Ovary (tissue), 9 donors: ENCODE measurements around the gene NELL1. TPM values are rescaled to one million over a fixed set of nuclear protein-coding genes. Genes with fewer than 3 reads are reported as not detected.
"Not testable (repeated sequence)": the region's sequence is repeated elsewhere in the genome, so short reads cannot be mapped to it uniquely, and the experiment has no call there.

Experiments
- DNase-seq, 5 donors: peaks; one replicate each; pipeline ENCODE4 v3.0.0-alpha.2; 2019 to 2020
- H3K27ac ChIP-seq, 2 donors: fragments of 200-600 bp; one replicate each; pipeline versions ENCODE4 v1.5.1 to v1.8.0; 2019 to 2022
- H3K27me3 ChIP-seq: fragments of 200-600 bp; one replicate; pipeline ENCODE4 v1.8.0; 2022
- H3K36me3 ChIP-seq: fragments of 200-600 bp; sonication (generic); one replicate; pipeline ENCODE4 v1.5.1; 2019
- H3K4me1 ChIP-seq: one replicate; pipeline ENCODE4 v1.8.1; 2013; ENCODE audit warnings: mild to moderate bottlenecking, moderate library complexity; ENCODE audit not compliant: insufficient read depth
- H3K4me3 ChIP-seq: fragments of 200-600 bp; sonication (generic); one replicate; pipeline ENCODE4 v1.5.1; 2017
- H3K9me3 ChIP-seq, 2 donors: fragments of 200-600 bp in 1 of 2; sonication (generic) in 1 of 2; one replicate each; pipeline versions ENCODE4 v1.5.1 to v1.8.1; 2013 to 2019; ENCODE audit warnings: mild to moderate bottlenecking in 1 of 2, moderate library complexity in 1 of 2
- CTCF ChIP-seq, 3 donors: fragments of 450-650 bp in 2 of 3; fragments of 200-600 bp in 1 of 3; IDR thresholded peaks; one replicate each; pipeline versions ENCODE4 v1.5.1 to v1.8.0; 2016 to 2022; ENCODE audit warnings: antibody characterized with exemption in 3 of 3, mild to moderate bottlenecking in 1 of 3
- EP300 ChIP-seq: sonication (generic); formaldehyde crosslinking; IDR thresholded peaks from one replicate; pipeline ENCODE4 v1.6.1; 2017; ENCODE audit warnings: antibody characterized with exemption
- POLR2A ChIP-seq: fragments of 450-650 bp; IDR thresholded peaks from one replicate; pipeline ENCODE4 v1.6.1; 2017; ENCODE audit warnings: antibody characterized with exemption, mild to moderate bottlenecking, moderate library complexity
- WGBS, 3 donors: extraction: QIAGEN DNeasy Blood & Tissue Kit in 1 of 3; methylation state at CpG; one replicate each; pipeline versions ENCODE4 v1.1.5 to v1.1.7; 2013 to 2017; 5-methylcytosine and 5-hydroxymethylcytosine counted together
- intact Hi-C, 4 donors: fragments of 100-400 bp; cut with DNase I; formaldehyde crosslinking; loops; one replicate each; pipeline versions ENCODE4 v1.11.0 to v1.15.1; 2022 to 2023
- polyA plus RNA-seq, 2 donors: library from polyadenylated mRNA; stranded (reverse); fragments of 200-250 nt in 1 of 2; fragments of 350-450 nt in 1 of 2; fragmentation: Illumina TruSeq in 1 of 2; extraction: RNeasy Lipid Tissue Mini Kit (QIAGEN cat#74804) in 1 of 2; gene quantifications; one replicate each; pipeline ENCODE4 v1.2.3, GENCODE V29; 2013 to 2014
- total RNA-seq, 7 donors: library from RNA; depleted of rRNA in 2 of 7; stranded (reverse); fragments of >200 nt in 2 of 7; fragmentation: NEBNext Ultra II Directional in 3 of 7; extraction: Animal tissue kit (Norgen Biotek cat#: 25700) in 3 of 7; gene quantifications; one replicate each; pipeline versions ENCODE4 v1.1.0 to v1.2.4, GENCODE V29; 2016 to 2023
- donor health status: DM: no; HTN: no; CAD: no; lungs with moderate emphysema.
- donor health status: DM: no; HTN: no; CAD: no.
- donor health status: Bipolar disorder and iron deficiency.
- donor health status: DM: yes; HTN: yes; CAD: no.
- donor health status: DM: no; HTN: no; CAD: no.
- donor health status: DM: yes; HTN: yes; CAD: no.

NELL1 gene
- total and polyA plus RNA-seq, 9 donors, result 0.21 to 0.43 (median 0.36) TPM; not detected in 5

GRCh38 chr11:20854215-20854955, 185.0 kb downstream of the NELL1 start:
- no peak for DNase-seq
- H3K36me3 ChIP-seq, result no peaks in the 10 kb centered on the region
- no peak overlapping the region for H3K4me3 ChIP-seq
- intact Hi-C loops, result no loop called here
- 52 to 66% (median 57%) methylated on average over 1 of the region's 1 CpG for WGBS, 3 donors
- no peaks in the 10 kb centered on the region for H3K4me1 ChIP-seq
- no peaks in the 10 kb centered on the region for H3K9me3 ChIP-seq
- TF ChIP-seq POLR2A, result no peak
- no peak for TF ChIP-seq CTCF (IDR thresholded peaks at IDR 0.05)
- TF ChIP-seq EP300, result no peak
- H3K27ac ChIP-seq, result no peak overlapping the region
- no peaks in the 10 kb centered on the region for H3K27me3 ChIP-seq

- no peaks in the 10 kb centered on the region for H3K4me1 ChIP-seq
- TF ChIP-seq CTCF (IDR thresholded peaks at IDR 0.05) (no peak), POLR2A (no peak), EP300 (no peak)
- no peak overlapping the region for H3K4me3 ChIP-seq
- no peak for DNase-seq
- H3K27ac ChIP-seq, result no peak overlapping the region
- no peaks in the 10 kb centered on the region for H3K36me3 ChIP-seq
- H3K27me3 ChIP-seq, result no peaks in the 10 kb centered on the region
- no peaks in the 10 kb centered on the region for H3K9me3 ChIP-seq
- 58 to 72% (median 70%) methylated on average over 2 of the region's 2 CpGs for WGBS, 3 donors
- intact Hi-C loops, result no loop called here
Measured at GRCh38 chr11:20861322-20861721, 191.9 kb downstream of the NELL1 start.

GRCh38 chr11:20862263-20862662, 192.9 kb downstream of the NELL1 start:
- H3K36me3 ChIP-seq, H3K4me3 ChIP-seq, intact Hi-C loops, DNase-seq, H3K27ac ChIP-seq, H3K9me3 ChIP-seq, H3K4me1 ChIP-seq, H3K27me3 ChIP-seq: not testable (repeated sequence)
- WGBS, 3 donors, result 73 to 81% (median 77%) methylated on average over 6 of the region's 6 CpGs

GRCh38 chr11:20864628-20865027, 195.2 kb downstream of the NELL1 start:
- Histone ChIP-seq H3K27ac (no peak overlapping the region), H3K4me1 (no peaks in the 10 kb centered on the region), H3K36me3 (no peaks in the 10 kb centered on the region), H3K9me3 (no peaks in the 10 kb centered on the region), H3K4me3 (no peak overlapping the region), H3K27me3 (no peaks in the 10 kb centered on the region)
- intact Hi-C loops, result no loop called here
- no peak for DNase-seq
- no peak for TF ChIP-seq CTCF (IDR thresholded peaks at IDR 0.05)
- no peak for TF ChIP-seq EP300
- no peak for TF ChIP-seq POLR2A

- intact Hi-C loops, result no loop called here
Measured at GRCh38 chr11:20865161-20865560, 195.8 kb downstream of the NELL1 start.

More at GRCh38 chr11:20865161-20865560, 195.8 kb downstream of the NELL1 start:
- H3K27ac ChIP-seq, result no peak overlapping the region
- H3K36me3 ChIP-seq, result no peaks in the 10 kb centered on the region
- H3K4me1 ChIP-seq, result no peaks in the 10 kb centered on the region
- H3K9me3 ChIP-seq, result no peaks in the 10 kb centered on the region
- 72 to 86% (median 74%) methylated on average over 4 of the region's 4 CpGs for WGBS, 3 donors
- TF ChIP-seq CTCF (IDR thresholded peaks at IDR 0.05), result no peak
- no peak for TF ChIP-seq POLR2A
- TF ChIP-seq EP300, result no peak
- no peak for DNase-seq
- H3K4me3 ChIP-seq, result no peak overlapping the region
- H3K27me3 ChIP-seq, result no peaks in the 10 kb centered on the region
